OCI-LY7 (cell line): ENCODE results near the gene KRT13. TPM values are rescaled to one million over a fixed set of nuclear protein-coding genes. Genes with fewer than 3 reads are reported as not detected.

Experiments used
- BruUV-seq: library from RNA; stranded (reverse); fragments of 400-500 nt; replicated peaks from 2 replicates; lab custom pipeline; 2021; lab: Mats Ljungman, UMichigan
- CTCF ChIA-PET: fragments of 300-600 bp; sonication (Branson Sonifier 250); formaldehyde crosslinking; loops from one replicate; lab custom pipeline; 2022; ENCODE audit warnings: antibody characterized with exemption; ENCODE audit not compliant: unreplicated experiment; lab: Charles Lee
- POLR2A ChIA-PET: fragments of 300-600 bp; sonication (Branson Sonifier 250); formaldehyde crosslinking; loops from one replicate; lab custom pipeline; 2022; ENCODE audit warnings: antibody characterized with exemption; lab: Charles Lee
- DNase-seq: peaks from one replicate; pipeline ENCODE4 v3.0.0-alpha.2; 2015; ENCODE audit warnings: low spot score
- H2AFZ ChIP-seq: fragments of 200-600 bp; sonication (generic), shearing (Covaris generic); 2 replicates; pipeline ENCODE4 v1.6.1; 2014; ENCODE audit warnings: mild to moderate bottlenecking, antibody characterized with exemption, low read length, moderate library complexity
- H3K27ac ChIP-seq: fragments of 200-600 bp; sonication (generic); 2 replicates; pipeline ENCODE4 v1.5.1; 2014; ENCODE audit warnings: mixed run types, low read depth, mild to moderate bottlenecking, moderate library complexity, low read length, inconsistent platforms; ENCODE audit not compliant: poor library complexity, severe bottlenecking
- H3K36me3 ChIP-seq: fragments of 200-600 bp; sonication (generic); 2 replicates; pipeline ENCODE4 v1.6.1; 2014; ENCODE audit warnings: mild to moderate bottlenecking, antibody characterized with exemption, low read length, moderate library complexity, mixed read lengths; ENCODE audit not compliant: insufficient read depth
- H3K4me1 ChIP-seq: fragments of 200-600 bp; sonication (generic); 2 replicates; pipeline ENCODE4 v1.5.1; 2014; ENCODE audit warnings: mild to moderate bottlenecking, low read length; ENCODE audit not compliant: insufficient read depth, poor library complexity, severe bottlenecking
- H3K4me2 ChIP-seq: fragments of 200-600 bp; sonication (generic); 2 replicates; pipeline ENCODE4 v1.6.1; 2014; ENCODE audit warnings: mild to moderate bottlenecking, low read length
- H3K4me3 ChIP-seq: fragments of 200-600 bp; sonication (generic); 2 replicates; pipeline ENCODE4 v1.5.1; 2014; ENCODE audit warnings: mild to moderate bottlenecking, low read depth, low read length; ENCODE audit not compliant: poor library complexity, severe bottlenecking
- H3K79me2 ChIP-seq: fragments of 200-600 bp; sonication (generic); 2 replicates; pipeline ENCODE4 v1.6.1; 2016; ENCODE audit warnings: low read depth, mild to moderate bottlenecking, low read length, moderate library complexity, mixed read lengths; ENCODE audit not compliant: insufficient read depth
- H3K9me2 ChIP-seq: fragments of 200-600 bp; sonication (generic); 2 replicates; pipeline ENCODE4 v1.6.1; 2016; ENCODE audit warnings: mild to moderate bottlenecking, low read length, mixed read lengths; ENCODE audit not compliant: insufficient read depth
- H3K9me3 ChIP-seq: fragments of 200-600 bp; sonication (generic); 2 replicates; pipeline ENCODE4 v1.6.1; 2014; ENCODE audit warnings: mild to moderate bottlenecking, mixed run types, low read length, mixed read lengths
- H4K20me1 ChIP-seq: fragments of 200-600 bp; sonication (generic); 2 replicates; pipeline ENCODE4 v1.6.1; 2014; ENCODE audit warnings: mild to moderate bottlenecking, antibody characterized with exemption, low read length, moderate library complexity, mixed read lengths; ENCODE audit not compliant: insufficient read depth
- EZH2phosphoT487 ChIP-seq: fragments of 200-600 bp; sonication (generic); IDR thresholded peaks from 2 replicates; pipeline ENCODE4 v1.6.1; 2018; ENCODE audit warnings: low read depth, borderline replicate concordance, mild to moderate bottlenecking, mixed run types, antibody characterized with exemption, low read length, moderate library complexity, mixed read lengths
- intact Hi-C: fragments of 100-400 bp; cut with micrococcal nuclease; formaldehyde crosslinking; loops from one replicate; pipeline ENCODE4 v1.10.0; 2022; ENCODE audit not compliant: unreplicated experiment
- total RNA-seq, 2 experiments: library from RNA; depleted of rRNA in 1 of 2; stranded (reverse); fragments of >200 nt in 1 of 2; shearing (Covaris generic) in 1 of 2; gene quantifications; 2 replicates each; pipeline ENCODE4 v1.2.3, GENCODE V29; 2014 to 2022
- TF ChIP-seq, protein P1 (sequence below): fragments of 200-600 bp; sonication (generic); conservative IDR thresholded peaks from 2 replicates; pipeline ENCODE4 v1.5.1; 2014; ENCODE audit warnings: mild to moderate bottlenecking, antibody characterized with exemption, low read length, moderate library complexity, mixed read lengths

The KRT13 gene
- total RNA-seq, 2 experiments from 2014 or later, result not detected

DNA sequence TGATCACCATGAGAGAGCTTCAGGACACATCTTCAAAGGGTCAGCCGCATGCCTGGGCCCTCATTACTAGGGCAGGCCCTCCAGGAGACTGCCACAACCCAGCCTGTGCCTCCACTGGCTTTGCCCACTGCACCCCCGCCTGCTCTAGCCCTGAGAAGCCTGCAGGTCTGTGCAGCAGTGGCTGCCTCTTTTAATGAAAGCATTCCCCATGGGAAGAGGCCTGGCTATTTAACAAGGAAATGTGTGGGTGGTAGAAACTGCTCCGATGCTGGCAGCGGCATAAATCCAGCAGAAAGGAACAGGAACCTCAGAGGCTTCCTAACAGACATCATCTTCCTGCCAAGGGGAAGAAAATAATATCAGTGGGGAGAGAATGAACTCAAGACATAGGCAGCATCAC lies 37.9 kb downstream of the KRT13 start:
- H3K36me3 ChIP-seq, result no peaks in the 10 kb centered on the region
- no peaks in the 10 kb centered on the region for H3K79me2 ChIP-seq
- no peak for TF ChIP-seq EZH2phosphoT487
- TF ChIP-seq, protein P1, sequence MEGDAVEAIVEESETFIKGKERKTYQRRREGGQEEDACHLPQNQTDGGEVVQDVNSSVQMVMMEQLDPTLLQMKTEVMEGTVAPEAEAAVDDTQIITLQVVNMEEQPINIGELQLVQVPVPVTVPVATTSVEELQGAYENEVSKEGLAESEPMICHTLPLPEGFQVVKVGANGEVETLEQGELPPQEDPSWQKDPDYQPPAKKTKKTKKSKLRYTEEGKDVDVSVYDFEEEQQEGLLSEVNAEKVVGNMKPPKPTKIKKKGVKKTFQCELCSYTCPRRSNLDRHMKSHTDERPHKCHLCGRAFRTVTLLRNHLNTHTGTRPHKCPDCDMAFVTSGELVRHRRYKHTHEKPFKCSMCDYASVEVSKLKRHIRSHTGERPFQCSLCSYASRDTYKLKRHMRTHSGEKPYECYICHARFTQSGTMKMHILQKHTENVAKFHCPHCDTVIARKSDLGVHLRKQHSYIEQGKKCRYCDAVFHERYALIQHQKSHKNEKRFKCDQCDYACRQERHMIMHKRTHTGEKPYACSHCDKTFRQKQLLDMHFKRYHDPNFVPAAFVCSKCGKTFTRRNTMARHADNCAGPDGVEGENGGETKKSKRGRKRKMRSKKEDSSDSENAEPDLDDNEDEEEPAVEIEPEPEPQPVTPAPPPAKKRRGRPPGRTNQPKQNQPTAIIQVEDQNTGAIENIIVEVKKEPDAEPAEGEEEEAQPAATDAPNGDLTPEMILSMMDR, result no peak
- H2AFZ ChIP-seq, result no peak overlapping the region
- POLR2A ChIA-PET, result interaction anchor here (0.6 kb wide), 1 partner anchor 576 kb away, joined by 3 read pairs; no protein-coding TSS in a partner anchor
- no peak for DNase-seq
- H4K20me1 ChIP-seq, result no peaks in the 10 kb centered on the region
- H3K27ac ChIP-seq, result no peak overlapping the region
- H3K9me3 ChIP-seq, result no peaks in the 10 kb centered on the region
- intact Hi-C loops, result no loop called here
- H3K4me3 ChIP-seq, result no peak overlapping the region
- no peaks in the 10 kb centered on the region for H3K9me2 ChIP-seq
- CTCF ChIA-PET, result no interaction called here
- H3K4me1 ChIP-seq, result no peaks in the 10 kb centered on the region
- no TSS peak for BruUV-seq
- H3K4me2 ChIP-seq, result no peak overlapping the region

DNA sequence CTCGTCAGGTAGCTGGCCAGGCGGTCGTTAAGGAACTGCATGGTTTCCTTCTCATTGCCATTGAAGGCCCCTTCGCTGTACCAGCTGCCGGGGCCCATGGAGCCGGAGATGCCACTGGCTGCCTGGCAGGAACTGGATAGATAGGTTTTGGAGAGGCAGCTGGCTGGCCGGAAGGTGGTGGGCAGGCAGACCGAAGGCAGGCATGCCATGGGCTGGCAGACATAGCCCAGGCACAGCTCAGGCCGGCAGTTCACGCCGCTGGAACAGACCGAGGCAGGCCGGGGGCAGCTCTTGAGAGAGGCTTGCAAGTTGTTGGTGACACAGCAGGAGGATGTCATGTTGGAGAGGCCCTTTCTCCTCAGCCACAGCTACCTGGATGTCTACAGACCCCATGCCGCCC lies 38.4 kb downstream of the KRT13 start, which contains the start of gene KRT32:
Gene KRT32, minus strand, starts transcription at position 399 of the 400 bp plus-strand sequence. Its CDS starts 61 bp downstream, at position 338.
- POLR2A ChIA-PET, result no interaction called here
- BruUV-seq, result no TSS peak

GRCh38 chr17:41464682-41465081 lies 40.7 kb downstream of the KRT13 start:
- intact Hi-C loops, result no loop called here
- no peaks in the 10 kb centered on the region for H3K4me1 ChIP-seq

More for the DNA sequence above, 38.4 kb downstream of the KRT13 start, which contains the start of gene KRT32:
- H3K9me3 ChIP-seq, result no peaks in the 10 kb centered on the region
- CTCF ChIA-PET, result no interaction called here
- no peak for DNase-seq
- TF ChIP-seq, protein P1, result no peak
- H3K4me1 ChIP-seq, result no peaks in the 10 kb centered on the region
- no peaks in the 10 kb centered on the region for H3K36me3 ChIP-seq
- no peaks in the 10 kb centered on the region for H3K9me2 ChIP-seq
- no peak within 1 kb of the TSS for H3K4me2 ChIP-seq
- H3K27ac ChIP-seq, result no peak within 1 kb of the TSS
- H2AFZ ChIP-seq, result no peak within 1 kb of the TSS
- H4K20me1 ChIP-seq, result no peaks in the 10 kb centered on the region
- intact Hi-C loops, result no loop called here
- no peaks in the 10 kb centered on the region for H3K79me2 ChIP-seq
- H3K4me3 ChIP-seq, result no peak within 1 kb of the TSS

More at GRCh38 chr17:41464682-41465081, 40.7 kb downstream of the KRT13 start:
- Histone ChIP-seq H3K36me3 (no peaks in the 10 kb centered on the region), H3K79me2 (no peaks in the 10 kb centered on the region), H3K4me3 (no peak overlapping the region), H3K4me2 (no peak overlapping the region), H3K9me3 (no peaks in the 10 kb centered on the region), H4K20me1 (no peaks in the 10 kb centered on the region), H3K9me2 (no peaks in the 10 kb centered on the region), H3K27ac (no peak overlapping the region), H2AFZ (no peak overlapping the region)
- ChIA-PET POLR2A (no interaction called here), CTCF (no interaction called here)
- TF ChIP-seq, protein P1, result no peak
- TF ChIP-seq EZH2phosphoT487, result no peak
- DNase-seq, result no peak
- no TSS peak for BruUV-seq
